Activated CD4-positive, alpha-beta T cell treated with anti-CD3 and anti-CD28 coated beads, Interleukin-2, amount 10 ng/mL, durations not matched to agents 24 days and 14 days (primary cell): Measurements from ENCODE around the gene PMM1. TPM values are rescaled to one million over a fixed set of nuclear protein-coding genes. Genes with fewer than 3 reads are reported as not detected.
"Not testable (repeated sequence)": the region's sequence is repeated elsewhere in the genome, so short reads cannot be mapped to it uniquely, and the experiment has no call there.

Experiments used
- DNase-seq: peaks from one replicate; pipeline ENCODE4 v3.0.0; 2022
- H3K27ac Mint-ChIP-seq: one replicate; pipeline ENCODE4 v1.8.0; 2022; ENCODE audit warnings: mild to moderate bottlenecking, mixed read lengths
- H3K27me3 Mint-ChIP-seq: one replicate; pipeline ENCODE4 v1.8.0; 2022; ENCODE audit warnings: mixed read lengths
- H3K36me3 Mint-ChIP-seq: one replicate; pipeline ENCODE4 v1.8.0; 2022; ENCODE audit warnings: low read depth, mild to moderate bottlenecking, mixed read lengths
- H3K4me1 Mint-ChIP-seq: one replicate; pipeline ENCODE4 v1.8.0; 2021; ENCODE audit warnings: mixed read lengths
- H3K4me3 Mint-ChIP-seq: one replicate; pipeline ENCODE4 v1.8.0; 2022; ENCODE audit warnings: mild to moderate bottlenecking, moderate library complexity, mixed read lengths
- H3K9me3 Mint-ChIP-seq: one replicate; pipeline ENCODE4 v1.8.0; 2021; ENCODE audit warnings: mixed read lengths
- intact Hi-C: fragments of 100-400 bp; cut with micrococcal nuclease; formaldehyde crosslinking; loops from one replicate; pipeline ENCODE4 v1.15.1; 2023
- total RNA-seq: library from RNA; stranded (reverse); gene quantifications from 2 replicates; pipeline ENCODE4 v1.2.3, GENCODE V29; 2022

PMM1 gene
- total RNA-seq, 1 donor from 2014 or later, result 23.1 TPM

- Mint-ChIP-seq H3K27me3 (no peaks in the 10 kb centered on the region), H3K4me3 (no peak overlapping the region), H3K9me3 (no peaks in the 10 kb centered on the region), H3K36me3 (peaks cover 40% of the 10 kb centered on the region), H3K27ac (no peak overlapping the region), H3K4me1 (peaks cover 8% of the 10 kb centered on the region)
- intact Hi-C loops, result no loop called here
- no peak for DNase-seq
Observed at GRCh38 chr22:41613456-41613855, 23.8 kb upstream of the PMM1 start.

GRCh38 chr22:41612603-41613306 lies 23.1 kb upstream of the PMM1 start:
- no peaks in the 10 kb centered on the region for H3K9me3 Mint-ChIP-seq
- no peak overlapping the region for H3K4me3 Mint-ChIP-seq
- intact Hi-C loops, result no loop called here
- H3K27me3 Mint-ChIP-seq, result no peaks in the 10 kb centered on the region
- peaks cover 41% of the 10 kb centered on the region for H3K36me3 Mint-ChIP-seq
- peaks cover 4% of the 10 kb centered on the region for H3K4me1 Mint-ChIP-seq
- no peak overlapping the region for H3K27ac Mint-ChIP-seq
- no peak for DNase-seq

- no peak for DNase-seq
- intact Hi-C loops, result no loop called here
- H3K4me1 Mint-ChIP-seq, result peaks cover 18% of the 10 kb centered on the region
- H3K9me3 Mint-ChIP-seq, result no peaks in the 10 kb centered on the region
- H3K4me3 Mint-ChIP-seq, result no peak overlapping the region
- H3K27ac Mint-ChIP-seq, result no peak overlapping the region
- H3K36me3 Mint-ChIP-seq, result peaks cover 69% of the 10 kb centered on the region
- peaks cover 3% of the 10 kb centered on the region for H3K27me3 Mint-ChIP-seq
Observed at GRCh38 chr22:41608386-41608785, 18.7 kb upstream of the PMM1 start.

DNA sequence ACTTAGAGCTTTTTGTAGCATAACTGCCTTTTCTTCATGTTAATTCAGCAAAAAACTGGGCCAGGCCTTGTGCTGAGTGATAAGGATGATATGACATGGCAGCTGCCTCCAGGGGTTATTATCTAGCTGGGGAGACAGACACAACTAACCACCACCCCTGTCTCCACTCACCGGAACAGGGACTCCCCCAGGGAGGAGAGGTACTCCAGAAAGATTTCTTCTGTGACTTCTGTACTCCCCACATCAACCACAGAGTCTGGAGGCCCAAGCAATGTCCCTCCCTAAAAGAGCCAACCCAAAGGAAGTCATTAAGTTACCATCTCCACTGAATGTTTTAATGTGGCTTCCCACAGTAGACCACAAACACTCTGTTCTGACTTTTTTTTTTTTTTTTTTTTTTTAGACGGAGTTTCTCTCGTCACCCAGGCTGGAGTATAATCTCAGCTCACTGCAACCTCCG lies 14.3 kb upstream of the PMM1 start:
- H3K4me1 Mint-ChIP-seq, result peaks cover 32% of the 10 kb centered on the region
- H3K36me3 Mint-ChIP-seq, result peaks cover 75% of the 10 kb centered on the region
- DNase-seq, result peak; percentile 89
- no peak overlapping the region for H3K4me3 Mint-ChIP-seq
- H3K27me3 Mint-ChIP-seq, result peaks cover 5% of the 10 kb centered on the region
- H3K9me3 Mint-ChIP-seq, result no peaks in the 10 kb centered on the region
- intact Hi-C loops, result loop anchor here (1.0 to 5.0 kb wide), 3 partner anchors 13 to 62 kb away; partner anchors contain the start of genes DESI1, POLR3H and XRCC6
- peak overlapping the region; percentile 74 for H3K27ac Mint-ChIP-seq

DNA sequence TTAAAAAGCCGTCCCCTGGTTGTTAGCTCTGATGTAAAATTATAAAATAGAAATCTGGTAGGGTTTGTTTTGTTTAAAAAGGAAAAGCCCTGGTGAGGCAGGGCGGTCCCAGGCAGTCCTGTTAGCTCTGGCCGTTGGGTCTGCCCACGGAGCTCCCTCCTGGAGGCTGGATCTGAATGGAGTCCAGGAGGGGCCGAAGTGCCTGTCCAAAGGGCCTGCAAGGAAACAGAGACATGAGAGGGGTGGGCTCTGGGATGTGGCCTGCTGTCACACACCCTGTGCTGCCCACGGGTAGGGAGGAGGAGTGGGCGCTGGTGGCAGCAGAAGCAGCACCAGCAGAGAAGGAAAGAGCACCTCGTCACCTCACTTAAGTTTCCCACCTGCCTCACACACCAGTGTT lies 11.3 kb upstream of the PMM1 start:
- H3K4me1 Mint-ChIP-seq, result peaks cover 34% of the 10 kb centered on the region
- intact Hi-C loops, result loop anchor here (5.0 kb wide), 1 partner anchor 59 kb away; the partner anchor contains the start of gene POLR3H
- peaks cover 74% of the 10 kb centered on the region for H3K36me3 Mint-ChIP-seq

GRCh38 chr22:41598891-41599635 lies 9.4 kb upstream of the PMM1 start:
- no peak for DNase-seq
- H3K4me3 Mint-ChIP-seq, result no peak overlapping the region
- peaks cover 54% of the 10 kb centered on the region for H3K36me3 Mint-ChIP-seq
- no peaks in the 10 kb centered on the region for H3K9me3 Mint-ChIP-seq
- intact Hi-C loops, result no loop called here
- no peak overlapping the region for H3K27ac Mint-ChIP-seq
- H3K4me1 Mint-ChIP-seq, result peaks cover 21% of the 10 kb centered on the region
- H3K27me3 Mint-ChIP-seq, result peaks cover 2% of the 10 kb centered on the region

More for the DNA sequence above, 11.3 kb upstream of the PMM1 start:
- Mint-ChIP-seq H3K27me3 (peaks cover 5% of the 10 kb centered on the region), H3K4me3 (no peak overlapping the region), H3K9me3 (no peaks in the 10 kb centered on the region), H3K27ac (no peak overlapping the region)
- no peak for DNase-seq

GRCh38 chr22:41598081-41598480 lies 8.4 kb upstream of the PMM1 start:
- H3K36me3 Mint-ChIP-seq, result peaks cover 45% of the 10 kb centered on the region
- H3K4me1 Mint-ChIP-seq, result peaks cover 13% of the 10 kb centered on the region
- no peak overlapping the region for H3K27ac Mint-ChIP-seq
- H3K4me3 Mint-ChIP-seq, result no peak overlapping the region
- H3K9me3 Mint-ChIP-seq, result no peaks in the 10 kb centered on the region
- peaks cover 2% of the 10 kb centered on the region for H3K27me3 Mint-ChIP-seq
- intact Hi-C loops, result no loop called here
- no peak for DNase-seq

DNA sequence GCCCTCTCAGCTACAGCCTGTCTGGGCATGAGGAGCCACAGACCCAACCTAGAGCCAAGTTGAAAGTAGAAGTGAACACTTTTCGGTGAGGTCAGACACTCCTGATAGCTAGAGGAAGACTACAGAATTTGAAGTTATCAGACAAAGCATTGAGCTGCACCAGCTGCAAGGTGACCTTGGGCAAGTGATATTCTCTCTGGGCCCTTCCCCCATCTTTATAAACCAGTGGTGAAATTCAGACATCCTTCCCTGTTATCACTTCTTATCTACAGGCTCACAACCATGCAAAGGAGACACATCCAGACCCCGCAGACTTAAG lies 8.0 kb upstream of the PMM1 start:
- peaks cover 2% of the 10 kb centered on the region for H3K27me3 Mint-ChIP-seq
- H3K36me3 Mint-ChIP-seq, result peaks cover 40% of the 10 kb centered on the region
- intact Hi-C loops, result no loop called here
- H3K4me1 Mint-ChIP-seq, result peaks cover 8% of the 10 kb centered on the region
- DNase-seq, result no peak
- H3K27ac Mint-ChIP-seq, result no peak overlapping the region
- no peaks in the 10 kb centered on the region for H3K9me3 Mint-ChIP-seq
- no peak overlapping the region for H3K4me3 Mint-ChIP-seq

DNA sequence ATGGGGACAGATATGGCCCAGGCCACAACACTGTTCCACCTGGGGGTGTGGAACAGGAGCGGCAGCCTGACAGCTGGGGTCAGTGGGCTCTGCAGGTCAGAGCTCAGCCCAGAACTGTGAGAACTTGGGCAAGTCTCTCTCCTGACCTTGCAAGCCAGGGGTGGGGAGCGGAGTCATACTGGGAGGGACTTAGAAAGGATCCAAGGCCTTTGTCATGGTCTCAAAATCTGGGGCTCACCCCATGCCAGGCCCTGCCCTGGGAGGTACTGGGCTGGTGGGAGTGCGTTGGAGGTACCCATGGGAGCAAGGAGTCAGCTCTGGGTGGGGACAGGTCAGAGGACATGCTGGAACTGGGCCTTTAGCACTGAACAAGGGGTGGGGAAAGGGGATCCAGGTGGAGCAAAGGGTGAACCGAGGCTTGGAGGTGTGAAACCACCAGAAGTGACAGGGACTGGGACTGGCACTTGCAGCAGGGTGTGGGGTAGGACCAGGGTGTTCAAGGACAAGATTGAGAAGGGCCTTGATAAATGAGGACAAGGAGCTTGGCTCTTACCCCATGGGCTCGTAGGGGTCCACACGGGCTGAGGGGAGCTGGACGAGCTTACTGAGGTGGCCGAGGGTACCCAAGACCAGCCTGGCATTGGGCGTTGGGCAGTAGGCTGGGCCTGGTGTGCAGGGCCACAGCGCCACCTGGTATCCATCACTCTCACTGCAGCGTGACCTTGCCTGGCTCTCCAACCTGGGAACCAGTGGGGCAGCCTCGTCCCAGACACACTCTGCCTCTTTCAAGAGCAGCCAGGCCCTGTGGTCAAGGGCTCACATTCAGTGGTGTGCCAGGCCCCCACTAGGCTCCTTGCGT lies 7.4 kb upstream of the PMM1 start:
- Mint-ChIP-seq H3K27ac (no peak overlapping the region), H3K27me3 (peaks cover 2% of the 10 kb centered on the region), H3K36me3 (peaks cover 34% of the 10 kb centered on the region), H3K4me3 (no peak overlapping the region), H3K4me1 (peaks cover 6% of the 10 kb centered on the region), H3K9me3 (no peaks in the 10 kb centered on the region)
- peak; percentile 82 for DNase-seq
- intact Hi-C loops, result no loop called here

GRCh38 chr22:41595703-41596102 lies 6.1 kb upstream of the PMM1 start:
- intact Hi-C loops, result no loop called here
- Mint-ChIP-seq H3K27me3 (no peaks in the 10 kb centered on the region), H3K36me3 (peaks cover 23% of the 10 kb centered on the region), H3K9me3 (no peaks in the 10 kb centered on the region), H3K4me3 (no peak overlapping the region), H3K4me1 (peaks cover 4% of the 10 kb centered on the region), H3K27ac (no peak overlapping the region)
- DNase-seq, result no peak

DNA sequence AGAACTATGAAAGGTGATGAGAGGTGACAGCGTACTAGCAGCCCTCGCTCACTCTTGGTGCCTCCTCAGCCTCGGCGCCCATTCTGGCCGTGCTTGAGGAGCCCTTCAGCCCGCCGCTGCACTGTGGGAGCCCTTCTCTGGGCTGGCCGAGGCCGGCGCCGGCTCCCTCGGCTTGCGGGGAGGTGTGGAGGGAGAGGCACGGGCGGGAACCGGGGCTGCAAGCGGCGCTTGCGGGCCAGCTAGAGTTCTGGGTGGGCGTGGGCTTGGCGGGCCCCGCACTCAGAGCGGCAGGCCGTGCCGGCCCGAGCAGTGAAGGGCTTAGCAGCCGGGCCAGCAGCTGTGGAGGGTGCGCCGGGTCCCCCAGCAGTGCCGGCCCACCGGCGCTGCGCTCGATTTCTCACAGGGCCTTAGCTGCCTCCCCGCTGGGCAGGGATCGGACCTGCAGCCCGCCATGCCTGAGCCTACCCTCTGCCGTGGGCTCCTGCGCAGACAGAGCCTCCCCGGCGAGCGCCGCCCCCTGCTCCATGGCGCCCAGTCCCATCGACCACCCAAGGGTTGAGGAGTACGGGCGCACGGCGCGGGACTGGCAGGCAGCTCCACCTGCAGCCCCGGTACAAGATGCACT lies 3.8 kb upstream of the PMM1 start:
- H3K4me3 Mint-ChIP-seq, result not testable (repeated sequence)
- intact Hi-C loops, result loop anchor here (5.0 kb wide), 1 partner anchor 501 kb away; the partner anchor contains the start of gene EP300
- H3K36me3 Mint-ChIP-seq, result peaks cover 15% of the 10 kb centered on the region

GRCh38 chr22:41587347-41587723 lies 2.3 kb downstream of the PMM1 start:
- Mint-ChIP-seq H3K4me1 (peaks cover 26% of the 10 kb centered on the region), H3K4me3 (no peak overlapping the region), H3K9me3 (no peaks in the 10 kb centered on the region), H3K27ac (no peak overlapping the region), H3K27me3 (no peaks in the 10 kb centered on the region), H3K36me3 (peaks cover 16% of the 10 kb centered on the region)
- no peak for DNase-seq
- intact Hi-C loops, result no loop called here

More for the DNA sequence above, 3.8 kb upstream of the PMM1 start:
- DNase-seq, H3K27ac Mint-ChIP-seq, H3K9me3 Mint-ChIP-seq, H3K27me3 Mint-ChIP-seq: not testable (repeated sequence)
- H3K4me1 Mint-ChIP-seq, result peaks cover 11% of the 10 kb centered on the region

- no peak overlapping the region for H3K4me3 Mint-ChIP-seq
- intact Hi-C loops, result no loop called here
- no peaks in the 10 kb centered on the region for H3K27me3 Mint-ChIP-seq
- H3K36me3 Mint-ChIP-seq, result peaks cover 19% of the 10 kb centered on the region
- no peak for DNase-seq
- H3K9me3 Mint-ChIP-seq, result no peaks in the 10 kb centered on the region
- peaks cover 24% of the 10 kb centered on the region for H3K4me1 Mint-ChIP-seq
- no peak overlapping the region for H3K27ac Mint-ChIP-seq
Observed at GRCh38 chr22:41585898-41586297, 3.7 kb downstream of the PMM1 start.
